Neural progenitor cell (in vitro differentiated cells): ENCODE data around the gene RCSD1. TPM values are rescaled to one million over a fixed set of nuclear protein-coding genes. Genes with fewer than 3 reads are reported as not detected.

Experiments
- DNase-seq: peaks from one replicate; pipeline ENCODE4 v3.0.0-alpha.2; 2016; ENCODE audit warnings: low spot score
- H2AFZ ChIP-seq: fragments of 200-600 bp; sonication (generic); replicated peaks from 2 replicates; pipeline ENCODE4 v1.6.1; 2016; ENCODE audit warnings: antibody characterized with exemption
- H3F3A ChIP-seq: fragments of 200-600 bp; sonication (generic); 2 replicates; pipeline ENCODE4 v1.6.1; 2016; ENCODE audit warnings: antibody characterized with exemption, low read depth
- H3K27ac ChIP-seq: fragments of 200-600 bp; sonication (generic); 2 replicates; pipeline ENCODE4 v1.5.1; 2016; ENCODE audit warnings: mild to moderate bottlenecking
- H3K27me3 ChIP-seq: fragments of 200-600 bp; sonication (generic); 2 replicates; pipeline ENCODE4 v1.6.1; 2016; ENCODE audit warnings: mild to moderate bottlenecking, moderate library complexity
- H3K36me3 ChIP-seq: fragments of 200-600 bp; sonication (generic); 2 replicates; pipeline ENCODE4 v1.5.1; 2016
- H3K4me1 ChIP-seq: fragments of 200-600 bp; sonication (generic); 2 replicates; pipeline ENCODE4 v1.6.1; 2016; ENCODE audit warnings: mixed run types
- H3K4me2 ChIP-seq: fragments of 200-600 bp; sonication (generic); 2 replicates; pipeline ENCODE4 v1.6.1; 2016
- H3K4me3 ChIP-seq: fragments of 200-600 bp; sonication (generic); 2 replicates; pipeline ENCODE4 v1.5.1; 2016
- H3K79me2 ChIP-seq: fragments of 200-600 bp; sonication (generic); 2 replicates; pipeline ENCODE4 v1.6.1; 2016; ENCODE audit warnings: low read depth
- H3K9ac ChIP-seq: fragments of 200-600 bp; sonication (generic); 2 replicates; pipeline ENCODE4 v1.6.1; 2016
- H3K9me3 ChIP-seq: fragments of 200-600 bp; sonication (generic); 2 replicates; pipeline ENCODE4 v1.5.1; 2016; ENCODE audit warnings: low read depth
- H4K20me1 ChIP-seq: fragments of 200-600 bp; sonication (generic); 2 replicates; pipeline ENCODE4 v1.6.1; 2016; ENCODE audit warnings: low read depth
- H3K27ac Mint-ChIP-seq: 3 replicates; pipeline ENCODE4 v1.8.0; 2021; ENCODE audit warnings: mixed read lengths
- H3K27me3 Mint-ChIP-seq: 2 replicates; pipeline ENCODE4 v1.8.0; 2022; ENCODE audit warnings: low read depth, mild to moderate bottlenecking, inconsistent platforms, moderate library complexity, mixed read lengths; ENCODE audit not compliant: insufficient read depth
- H3K36me3 Mint-ChIP-seq: 3 replicates; pipeline ENCODE4 v1.8.0; 2021; ENCODE audit warnings: mixed read lengths
- H3K4me1 Mint-ChIP-seq: 3 replicates; pipeline ENCODE4 v1.8.0; 2021; ENCODE audit warnings: mixed read lengths
- H3K4me3 Mint-ChIP-seq: 3 replicates; pipeline ENCODE4 v1.8.0; 2021; ENCODE audit warnings: mild to moderate bottlenecking, moderate library complexity, mixed read lengths
- H3K9me3 Mint-ChIP-seq: 3 replicates; pipeline ENCODE4 v1.8.0; 2020; ENCODE audit warnings: mixed read lengths
- EZH2 ChIP-seq: fragments of 200-600 bp; sonication (generic); IDR thresholded peaks from 2 replicates; pipeline ENCODE4 v1.6.1; 2017; ENCODE audit warnings: antibody characterized with exemption, mild to moderate bottlenecking, moderate library complexity
- EZH2phosphoT487 ChIP-seq: fragments of 200-600 bp; sonication (generic); IDR thresholded peaks from 2 replicates; pipeline ENCODE4 v1.6.1; 2017; ENCODE audit warnings: antibody characterized with exemption
- total RNA-seq: library from RNA; depleted of rRNA; stranded (reverse); fragments of >200 nt; gene quantifications from 2 replicates; pipeline ENCODE4 v1.2.3, GENCODE V29; 2015; ENCODE audit warnings: low replicate concordance
- TF ChIP-seq, protein P1 (sequence below): fragments of 200-600 bp; sonication (generic); IDR thresholded peaks from 2 replicates; pipeline ENCODE4 v1.5.1; 2017; ENCODE audit warnings: antibody characterized with exemption, mild to moderate bottlenecking

The RCSD1 gene
- total RNA-seq, 1 donor from 2014 or later = 0.06 TPM

DNA sequence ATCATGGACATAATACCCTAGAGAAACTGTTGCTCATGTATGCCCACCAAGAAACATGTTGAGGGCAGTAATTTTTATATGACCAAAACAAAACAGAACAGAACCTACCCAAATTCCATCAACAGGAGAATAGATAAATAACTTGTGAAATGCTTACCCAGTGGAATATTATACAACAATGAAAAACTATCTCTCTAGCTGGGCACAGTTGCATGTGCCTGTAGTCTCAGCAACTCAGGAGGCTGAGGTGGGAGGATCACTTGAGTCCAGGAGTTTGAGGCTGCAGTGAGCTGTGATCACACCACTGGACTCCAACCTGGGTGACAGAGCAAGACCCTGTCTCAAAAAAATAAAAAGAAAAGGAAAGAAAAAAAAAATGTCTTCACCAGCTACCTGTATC lies 37.6 kb upstream of the RCSD1 start:
- Histone ChIP-seq H3K4me3 (no peak overlapping the region), H3K4me1 (no peaks in the 10 kb centered on the region), H2AFZ (no peak overlapping the region), H3K9me3 (no peaks in the 10 kb centered on the region), H3K79me2 (no peaks in the 10 kb centered on the region), H3K27me3 (no peaks in the 10 kb centered on the region), H3F3A (no peaks in the 10 kb centered on the region), H3K9ac (no peak overlapping the region), H3K4me2 (no peak overlapping the region), H4K20me1 (no peaks in the 10 kb centered on the region), H3K27ac (no peak overlapping the region), H3K36me3 (no peaks in the 10 kb centered on the region)
- TF ChIP-seq, protein P1, sequence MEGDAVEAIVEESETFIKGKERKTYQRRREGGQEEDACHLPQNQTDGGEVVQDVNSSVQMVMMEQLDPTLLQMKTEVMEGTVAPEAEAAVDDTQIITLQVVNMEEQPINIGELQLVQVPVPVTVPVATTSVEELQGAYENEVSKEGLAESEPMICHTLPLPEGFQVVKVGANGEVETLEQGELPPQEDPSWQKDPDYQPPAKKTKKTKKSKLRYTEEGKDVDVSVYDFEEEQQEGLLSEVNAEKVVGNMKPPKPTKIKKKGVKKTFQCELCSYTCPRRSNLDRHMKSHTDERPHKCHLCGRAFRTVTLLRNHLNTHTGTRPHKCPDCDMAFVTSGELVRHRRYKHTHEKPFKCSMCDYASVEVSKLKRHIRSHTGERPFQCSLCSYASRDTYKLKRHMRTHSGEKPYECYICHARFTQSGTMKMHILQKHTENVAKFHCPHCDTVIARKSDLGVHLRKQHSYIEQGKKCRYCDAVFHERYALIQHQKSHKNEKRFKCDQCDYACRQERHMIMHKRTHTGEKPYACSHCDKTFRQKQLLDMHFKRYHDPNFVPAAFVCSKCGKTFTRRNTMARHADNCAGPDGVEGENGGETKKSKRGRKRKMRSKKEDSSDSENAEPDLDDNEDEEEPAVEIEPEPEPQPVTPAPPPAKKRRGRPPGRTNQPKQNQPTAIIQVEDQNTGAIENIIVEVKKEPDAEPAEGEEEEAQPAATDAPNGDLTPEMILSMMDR = no peak
- TF ChIP-seq EZH2phosphoT487 (no peak), EZH2 (no peak)
- Mint-ChIP-seq H3K9me3 (peaks cover 2% of the 10 kb centered on the region), H3K27me3 (peaks cover 2% of the 10 kb centered on the region), H3K27ac (no peak overlapping the region), H3K4me3 (no peak overlapping the region), H3K36me3 (no peaks in the 10 kb centered on the region), H3K4me1 (no peaks in the 10 kb centered on the region)
- no peak for DNase-seq

DNA sequence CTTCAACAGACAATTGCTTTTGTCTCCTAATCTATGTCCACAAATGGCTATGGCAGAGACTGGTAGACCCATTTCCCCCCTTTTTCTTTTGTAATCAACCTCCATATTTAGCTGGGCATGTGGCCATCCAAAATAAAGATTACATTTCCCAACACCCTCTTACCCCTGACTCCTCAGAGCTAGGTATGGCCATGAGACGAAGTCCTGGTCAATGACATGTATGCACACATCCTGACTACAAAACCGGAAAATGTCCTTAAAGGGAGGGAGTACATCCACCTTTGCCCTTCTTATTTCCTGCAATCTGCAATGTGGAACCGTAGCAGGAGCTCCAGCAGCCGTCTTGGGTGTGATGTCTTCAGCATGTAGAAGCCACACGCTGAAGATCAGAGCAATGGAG lies 36.2 kb upstream of the RCSD1 start:
- peaks cover 2% of the 10 kb centered on the region for H3K4me1 Mint-ChIP-seq
- no peaks in the 10 kb centered on the region for H3K4me1 ChIP-seq
- H3K4me3 ChIP-seq = no peak overlapping the region

DNA sequence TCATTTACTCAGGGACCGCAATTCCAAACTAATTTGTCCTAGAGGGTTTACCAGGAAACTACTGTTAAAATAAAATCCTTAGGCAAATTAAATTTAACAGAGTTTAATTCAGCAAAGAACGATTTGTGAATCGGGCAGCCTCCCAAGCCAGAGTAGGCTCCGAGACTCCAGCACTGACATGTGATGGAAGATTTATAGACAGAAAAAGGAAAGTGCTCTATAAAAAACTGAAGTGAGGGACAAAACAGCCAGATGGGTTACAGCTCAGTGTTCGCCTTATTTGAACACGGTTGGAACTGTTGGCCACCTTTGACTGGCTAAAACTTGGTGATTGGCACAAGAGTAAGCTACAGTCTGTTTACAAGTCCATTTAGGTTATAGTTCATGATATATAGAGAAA lies 35.2 kb upstream of the RCSD1 start:
- no peaks in the 10 kb centered on the region for H3K79me2 ChIP-seq
- H3K36me3 ChIP-seq = no peaks in the 10 kb centered on the region
- H3K4me2 ChIP-seq = no peak overlapping the region
- H2AFZ ChIP-seq = no peak overlapping the region
- H3K9ac ChIP-seq = no peak overlapping the region
- peaks cover 2% of the 10 kb centered on the region for H3K4me1 Mint-ChIP-seq
- H3K27ac Mint-ChIP-seq = no peak overlapping the region
- no peaks in the 10 kb centered on the region for H3K36me3 Mint-ChIP-seq
- no peak for DNase-seq
- no peak overlapping the region for H3K4me3 Mint-ChIP-seq
- H3K27me3 ChIP-seq = no peaks in the 10 kb centered on the region
- no peaks in the 10 kb centered on the region for H3F3A ChIP-seq
- no peak overlapping the region for H3K4me3 ChIP-seq
- peaks cover 2% of the 10 kb centered on the region for H3K27me3 Mint-ChIP-seq
- H3K27ac ChIP-seq = no peak overlapping the region
- H4K20me1 ChIP-seq = no peaks in the 10 kb centered on the region
- no peaks in the 10 kb centered on the region for H3K9me3 ChIP-seq
- no peaks in the 10 kb centered on the region for H3K4me1 ChIP-seq
- peaks cover 11% of the 10 kb centered on the region for H3K9me3 Mint-ChIP-seq
- TF ChIP-seq, protein P1 = no peak
- TF ChIP-seq EZH2phosphoT487 (no peak), EZH2 (no peak)

More for the DNA sequence above, 36.2 kb upstream of the RCSD1 start:
- Histone ChIP-seq H2AFZ (no peak overlapping the region), H3K9ac (no peak overlapping the region), H3K27ac (no peak overlapping the region), H3K27me3 (no peaks in the 10 kb centered on the region), H3F3A (no peaks in the 10 kb centered on the region), H3K36me3 (no peaks in the 10 kb centered on the region), H3K9me3 (no peaks in the 10 kb centered on the region), H3K79me2 (no peaks in the 10 kb centered on the region), H3K4me2 (no peak overlapping the region), H4K20me1 (no peaks in the 10 kb centered on the region)
- peaks cover 7% of the 10 kb centered on the region for H3K9me3 Mint-ChIP-seq
- no peak for DNase-seq
- H3K36me3 Mint-ChIP-seq = no peaks in the 10 kb centered on the region
- no peak overlapping the region for H3K4me3 Mint-ChIP-seq
- no peak overlapping the region for H3K27ac Mint-ChIP-seq
- H3K27me3 Mint-ChIP-seq = peaks cover 2% of the 10 kb centered on the region
- no peak for TF ChIP-seq EZH2phosphoT487
- TF ChIP-seq EZH2 = no peak
- TF ChIP-seq, protein P1 = no peak
